GM18951 (cell line): ENCODE results near the gene HMGB2.

ENCODE experiments used
- POLR2A ChIP-seq: IDR thresholded peaks from 4 replicates; pipeline ENCODE4 v1.6.1; 2011; ENCODE audit warnings: mild to moderate bottlenecking; ENCODE audit not compliant: insufficient read length, insufficient read depth; ENCODE audit errors: extremely low read depth
- in situ Hi-C: fragments of 300-500 bp; cut with MboI; formaldehyde crosslinking; loops from one replicate; pipeline ENCODE4 v1.12.0; 2022; ENCODE audit warnings: low sequenced_read_pairs, mixed read lengths, inconsistent platforms; ENCODE audit not compliant: unreplicated experiment

The HMGB2 gene

DNA sequence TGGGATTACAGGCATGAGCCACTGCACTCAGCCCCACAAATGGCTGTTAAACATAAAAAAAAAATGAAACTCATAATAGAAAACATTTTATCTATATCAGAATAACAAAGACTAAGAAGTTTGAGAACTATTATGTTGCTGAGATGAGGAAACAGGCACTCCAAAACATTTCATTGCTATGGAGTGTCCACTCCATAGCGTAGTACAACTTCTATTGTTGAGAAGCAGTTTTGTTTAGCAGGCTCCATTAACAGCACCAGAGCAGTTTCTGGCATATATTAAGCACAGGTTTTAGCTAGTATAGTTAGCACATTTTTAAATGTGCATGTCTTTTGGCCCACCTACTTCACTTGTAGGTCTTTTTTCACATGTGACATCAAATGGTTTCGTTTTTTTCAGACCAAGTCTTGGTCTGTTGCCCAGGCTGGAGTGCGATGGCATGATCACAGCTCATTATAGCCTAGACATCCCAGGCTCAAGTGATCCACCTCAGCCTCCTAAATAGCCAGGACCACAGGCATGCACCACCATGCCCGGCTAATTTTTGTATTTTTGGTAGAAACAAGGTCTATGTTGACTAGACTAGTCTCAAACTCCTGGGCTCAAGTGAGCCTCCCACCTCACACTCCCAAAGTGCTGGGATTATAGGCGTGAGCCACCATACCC is 5.8 kb downstream of the HMGB2 start:
- no peak for TF ChIP-seq POLR2A
- in situ Hi-C loops, result loop anchor here (5.0 kb wide), 1 partner anchor 84 kb away; no protein-coding TSS in a partner anchor

DNA sequence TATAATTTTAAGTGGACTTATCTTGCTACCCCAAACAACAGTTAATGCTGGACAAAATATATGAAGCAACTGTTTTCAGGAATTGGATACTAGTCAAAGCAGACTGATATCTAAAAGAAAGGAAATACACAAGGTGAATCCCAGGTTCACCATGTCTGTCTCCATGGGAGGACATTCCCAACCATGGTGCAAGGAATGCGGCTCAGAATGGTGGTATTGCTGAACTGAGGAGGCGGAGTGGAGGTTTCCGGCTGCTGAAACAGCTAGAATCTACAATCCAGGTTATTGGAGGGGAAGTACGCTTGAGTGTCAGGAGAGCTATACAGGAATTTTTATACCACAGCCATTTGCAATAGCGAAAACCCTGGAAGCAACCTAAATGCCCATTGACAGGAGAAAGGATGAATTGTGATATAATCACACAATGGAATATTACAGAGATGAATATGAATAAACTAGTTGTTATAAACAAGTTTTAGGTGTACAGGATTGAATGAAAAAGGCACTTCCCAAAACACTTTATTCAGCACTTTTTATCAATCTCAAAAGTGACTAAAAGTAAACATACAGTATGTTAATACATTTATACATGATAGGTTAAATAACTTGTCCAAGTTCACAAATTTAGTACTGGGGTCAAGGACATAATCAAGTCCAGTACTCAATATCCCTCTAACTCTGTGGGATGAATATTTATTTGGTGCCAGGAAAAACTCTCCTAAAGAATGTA is 9.0 kb downstream of the HMGB2 start:
- TF ChIP-seq POLR2A, result no peak
- in situ Hi-C loops, result loop anchor here (5.0 kb wide), 1 partner anchor 87 kb away; no protein-coding TSS in a partner anchor

DNA sequence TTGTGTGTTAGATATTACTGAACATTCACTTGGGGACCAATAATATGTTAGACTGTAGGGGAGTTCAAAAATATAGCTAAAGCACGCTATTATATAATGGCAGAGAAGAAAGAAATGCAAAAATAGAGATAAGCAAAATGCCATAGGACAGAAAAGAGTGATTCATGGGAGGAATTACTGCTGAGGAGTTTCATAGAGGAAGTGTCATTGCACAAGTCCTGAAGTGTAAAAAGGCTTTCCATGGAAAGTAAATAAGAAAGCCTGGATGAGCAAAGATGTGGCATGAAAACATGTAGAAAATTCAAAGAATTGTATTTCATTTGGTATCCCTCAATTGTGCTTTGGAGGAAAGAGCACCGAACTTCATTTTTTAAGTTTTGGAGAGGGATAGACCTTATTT is 14.5 kb downstream of the HMGB2 start:
- TF ChIP-seq POLR2A, result no peak
- in situ Hi-C loops, result no loop called here

DNA sequence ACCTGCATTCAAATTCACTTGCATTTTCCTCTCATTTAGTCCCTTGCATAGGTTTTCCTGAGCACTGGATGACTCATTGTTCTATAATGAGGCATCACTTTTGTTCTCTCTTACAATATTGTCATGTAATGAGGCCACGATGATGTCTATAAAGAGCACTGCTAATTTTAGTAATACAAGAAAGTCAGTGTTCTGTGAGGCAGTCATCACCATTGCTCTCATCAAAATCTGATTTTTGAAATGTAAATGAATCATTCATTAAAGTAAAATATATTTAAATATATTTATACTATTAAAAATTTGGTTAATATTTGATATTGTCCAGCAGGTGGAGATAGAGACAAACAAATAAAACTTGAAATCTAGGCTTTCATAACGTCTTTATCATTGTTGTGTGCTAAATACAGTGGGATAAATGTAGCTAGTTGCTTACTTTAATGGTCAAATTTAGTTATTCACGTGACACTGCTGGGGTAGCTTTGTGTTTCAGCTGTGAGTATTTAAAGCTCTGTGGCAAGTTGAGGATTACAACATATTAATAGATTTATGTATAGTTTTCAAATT is 15.4 kb downstream of the HMGB2 start:
- in situ Hi-C loops, result no loop called here

DNA sequence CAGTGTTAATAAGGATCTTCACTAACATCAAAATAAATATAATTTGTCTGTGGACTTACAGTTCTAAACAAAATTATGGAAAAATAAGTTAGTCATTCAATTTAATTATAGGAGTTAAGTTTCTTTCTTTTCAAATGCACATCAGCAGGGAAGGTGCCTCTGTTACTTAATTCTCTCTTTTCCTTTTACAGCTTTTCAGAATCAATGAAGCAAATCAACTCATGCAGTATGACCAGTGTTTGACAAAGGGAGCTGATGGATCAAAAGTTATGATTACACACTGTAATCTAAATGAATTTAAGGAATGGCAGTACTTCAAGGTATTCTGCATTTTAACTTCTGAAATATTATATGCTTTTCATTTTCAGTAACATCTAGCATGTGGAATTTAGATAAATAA is 15.9 kb downstream of the HMGB2 start:
- TF ChIP-seq POLR2A, result no peak
- in situ Hi-C loops, result no loop called here

More for the DNA sequence above, 15.4 kb downstream of the HMGB2 start:
- no peak for TF ChIP-seq POLR2A

DNA sequence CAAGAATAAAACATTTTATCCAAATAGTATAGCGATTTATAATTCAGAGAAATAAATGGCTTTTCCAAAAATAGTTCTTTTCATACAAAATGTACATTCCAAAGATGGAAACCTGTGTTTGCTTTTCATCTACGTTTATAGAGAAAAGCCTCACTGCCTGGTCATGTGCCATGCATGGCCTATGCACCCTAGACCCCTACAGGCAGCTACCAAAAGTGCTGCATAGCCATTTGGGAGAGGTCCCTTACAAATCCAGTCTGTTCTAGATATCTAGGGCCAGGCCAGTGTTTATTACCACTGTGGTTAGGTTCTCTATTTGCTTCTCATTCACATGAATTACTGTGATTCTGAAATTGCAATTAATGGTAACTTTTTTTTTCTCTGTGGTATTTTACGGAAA is 17.2 kb downstream of the HMGB2 start:
- in situ Hi-C loops, result no loop called here
- no peak for TF ChIP-seq POLR2A

DNA sequence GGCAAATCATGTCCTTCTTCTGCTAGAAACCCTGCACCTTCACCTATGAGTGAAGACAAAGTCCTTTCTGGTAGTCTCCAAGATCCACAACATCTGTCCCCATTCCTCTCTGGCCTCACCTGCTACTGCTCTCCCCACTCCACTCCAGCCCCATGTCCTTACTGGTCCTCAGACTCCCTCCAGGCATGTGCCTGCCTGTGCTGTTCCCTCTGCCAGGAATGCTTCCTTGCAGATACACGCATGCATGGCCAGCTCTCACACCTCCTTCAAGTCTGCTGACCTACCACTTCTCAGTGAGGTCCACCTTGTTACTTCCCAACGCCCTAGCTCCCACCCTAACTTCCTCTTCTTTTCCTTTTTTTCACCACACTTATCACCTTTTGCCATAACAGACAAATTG is 18.1 kb downstream of the HMGB2 start:
- no peak for TF ChIP-seq POLR2A

DNA sequence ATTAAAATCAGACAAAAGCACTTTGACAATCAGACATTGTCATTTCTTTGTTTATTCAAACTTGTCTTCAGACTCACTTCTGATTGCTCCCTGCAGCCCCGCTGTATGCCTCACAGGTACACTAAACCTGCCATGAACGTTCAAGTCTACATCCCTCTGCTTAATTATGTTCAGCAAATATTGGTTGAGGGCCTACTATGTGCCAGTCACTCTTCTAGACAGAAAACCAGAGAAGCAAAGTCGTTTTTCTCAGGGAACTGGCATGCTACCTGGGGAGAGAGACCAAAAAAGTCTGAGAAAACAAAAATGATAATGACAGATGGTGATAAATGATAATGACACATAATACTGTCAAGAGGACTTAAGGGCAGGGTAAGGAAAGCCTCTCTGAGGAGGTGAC is 19.4 kb downstream of the HMGB2 start:
- in situ Hi-C loops, result no loop called here

More for the DNA sequence above, 18.1 kb downstream of the HMGB2 start:
- in situ Hi-C loops, result no loop called here

DNA sequence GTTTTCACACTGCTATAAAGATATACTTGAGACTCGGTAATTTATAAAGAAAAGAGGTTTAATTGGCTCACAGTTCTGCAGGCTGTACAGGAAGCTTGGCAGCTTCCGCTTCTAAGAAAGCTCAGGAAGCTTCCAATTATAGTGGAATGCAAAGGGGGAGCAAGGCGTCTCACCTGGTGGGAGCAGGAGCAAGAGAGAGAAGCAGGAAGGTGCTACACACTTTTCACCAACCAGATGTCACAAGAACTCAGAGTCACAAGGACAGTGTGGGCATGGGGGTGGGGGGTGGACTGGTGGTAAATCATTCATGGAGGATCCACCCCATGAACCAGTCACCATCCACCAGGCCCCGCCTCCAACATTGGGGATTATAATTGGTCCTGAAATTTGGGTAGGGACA is 22.8 kb downstream of the HMGB2 start:
- in situ Hi-C loops, result no loop called here
- no peak for TF ChIP-seq POLR2A

More for the DNA sequence above, 19.4 kb downstream of the HMGB2 start:
- no peak for TF ChIP-seq POLR2A

DNA sequence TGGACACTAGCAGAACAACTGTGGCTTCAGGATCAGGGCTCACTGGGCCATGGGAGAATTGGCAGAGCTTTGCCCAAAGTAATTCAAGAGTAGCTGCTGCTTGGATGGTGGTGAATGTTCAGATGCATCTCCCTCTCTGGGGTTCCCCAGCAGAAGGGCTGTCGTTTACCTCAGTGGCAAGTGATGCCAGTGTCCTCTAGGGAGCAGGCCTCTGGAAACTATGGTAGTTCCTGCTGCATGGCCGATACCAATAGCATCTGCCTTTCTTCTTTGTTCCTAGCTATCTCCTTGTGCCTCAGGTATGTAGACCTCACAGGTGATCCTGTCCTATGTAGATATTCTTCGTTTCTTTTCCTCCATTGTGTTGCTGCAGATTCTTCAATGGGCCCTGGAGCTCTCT is 26.4 kb downstream of the HMGB2 start:
- in situ Hi-C loops, result no loop called here
- no peak for TF ChIP-seq POLR2A

DNA sequence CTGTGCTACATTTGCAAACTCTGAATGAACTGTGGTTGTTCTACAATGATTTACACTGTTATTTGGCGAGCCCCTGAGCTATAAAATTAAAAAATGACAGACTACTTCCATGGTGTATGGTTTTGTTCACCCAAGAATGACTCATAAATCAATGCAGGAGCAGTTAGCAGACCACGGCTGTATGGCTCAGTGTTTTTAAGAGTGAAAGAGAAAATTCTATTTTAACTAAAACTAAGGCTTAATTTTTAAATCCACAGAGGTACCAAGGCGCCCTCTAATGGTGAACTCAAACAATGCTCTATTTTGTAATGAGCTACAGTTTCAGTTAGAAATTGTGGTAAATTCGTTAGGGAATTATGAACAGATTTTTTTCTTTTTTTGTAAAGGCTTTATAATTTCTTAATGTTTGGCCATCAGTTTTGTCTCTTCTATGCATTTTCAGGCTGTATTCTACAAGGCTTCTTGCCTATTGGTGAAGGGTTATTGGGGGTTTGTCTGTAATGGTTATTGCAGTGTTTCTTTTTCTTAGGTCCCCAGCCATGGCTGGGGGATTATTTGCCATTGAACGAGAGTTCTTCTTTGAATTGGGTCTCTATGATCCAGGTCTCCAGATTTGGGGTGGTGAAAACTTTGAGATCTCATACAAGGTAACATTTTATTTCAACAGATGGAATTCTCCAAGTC is 32.5 kb downstream of the HMGB2 start:
- in situ Hi-C loops, result no loop called here
- no peak for TF ChIP-seq POLR2A

DNA sequence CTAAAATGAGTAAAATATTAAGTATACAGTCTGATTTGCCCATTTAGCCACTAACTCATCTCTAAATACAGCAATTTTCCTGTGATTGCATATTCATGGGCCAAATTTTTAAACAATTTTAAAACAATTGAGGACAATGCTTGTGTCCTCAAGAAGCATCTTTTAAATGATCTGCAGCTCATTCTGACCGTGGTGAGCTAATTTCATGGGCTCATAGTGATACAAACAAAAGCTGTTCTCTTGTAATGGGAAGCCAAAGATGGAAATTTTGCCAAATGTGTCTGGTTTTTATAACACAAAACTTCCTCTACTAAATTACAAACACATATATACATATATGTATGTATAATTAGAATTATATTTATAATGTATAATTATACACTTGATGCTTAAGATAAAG is 39.7 kb downstream of the HMGB2 start:
- no peak for TF ChIP-seq POLR2A
- in situ Hi-C loops, result no loop called here

DNA sequence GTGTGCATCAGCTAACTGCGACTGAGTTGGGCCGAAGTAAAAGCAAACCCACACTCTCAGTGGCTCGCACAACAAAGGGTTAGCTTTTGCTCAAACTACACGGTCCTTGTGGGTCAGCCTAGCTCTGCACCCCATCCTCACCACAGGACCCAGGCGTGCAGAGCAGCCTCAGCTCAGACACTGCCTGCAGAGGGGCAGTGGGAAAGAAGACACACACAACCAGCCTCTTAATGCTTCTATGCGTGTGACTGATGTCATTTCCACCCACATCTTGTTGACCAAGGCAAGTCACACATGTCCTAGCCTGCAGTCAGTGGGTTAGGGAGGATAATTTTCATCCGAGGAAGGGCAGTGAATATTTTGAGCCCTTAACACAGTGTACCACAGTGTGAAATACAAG is 40.5 kb downstream of the HMGB2 start:
- TF ChIP-seq POLR2A, result no peak
- in situ Hi-C loops, result no loop called here
